Memory B cell (primary cell): ENCODE measurements around the gene RASGRF2.

Experiments used
- ATAC-seq: fragments of 150-1000 bp; cut with Tn5 transposase; 2 replicates; pipeline ENCODE4 v1.10.0; 2021; ENCODE audit warnings: low read depth, mild to moderate bottlenecking, moderate library complexity
- DNase-seq, 2 donors: peaks; one replicate each; pipeline ENCODE4 v3.0.0; 2022; ENCODE audit warnings: low spot score in 2 of 2
- H3K27ac Mint-ChIP-seq: one replicate; pipeline ENCODE4 v1.8.0; 2022; ENCODE audit warnings: mild to moderate bottlenecking, moderate library complexity, mixed read lengths
- H3K27me3 Mint-ChIP-seq: one replicate; pipeline ENCODE4 v1.8.0; 2022; ENCODE audit warnings: mixed read lengths
- H3K36me3 Mint-ChIP-seq: one replicate; pipeline ENCODE4 v1.8.0; 2022; ENCODE audit warnings: mild to moderate bottlenecking, mixed read lengths
- H3K4me1 Mint-ChIP-seq: one replicate; pipeline ENCODE4 v1.8.0; 2022; ENCODE audit warnings: mixed read lengths
- H3K4me3 Mint-ChIP-seq: one replicate; pipeline ENCODE4 v1.8.0; 2022; ENCODE audit warnings: mild to moderate bottlenecking, moderate library complexity, mixed read lengths
- H3K9me3 Mint-ChIP-seq: one replicate; pipeline ENCODE4 v1.8.0; 2022; ENCODE audit warnings: mixed read lengths

The RASGRF2 gene

DNA sequence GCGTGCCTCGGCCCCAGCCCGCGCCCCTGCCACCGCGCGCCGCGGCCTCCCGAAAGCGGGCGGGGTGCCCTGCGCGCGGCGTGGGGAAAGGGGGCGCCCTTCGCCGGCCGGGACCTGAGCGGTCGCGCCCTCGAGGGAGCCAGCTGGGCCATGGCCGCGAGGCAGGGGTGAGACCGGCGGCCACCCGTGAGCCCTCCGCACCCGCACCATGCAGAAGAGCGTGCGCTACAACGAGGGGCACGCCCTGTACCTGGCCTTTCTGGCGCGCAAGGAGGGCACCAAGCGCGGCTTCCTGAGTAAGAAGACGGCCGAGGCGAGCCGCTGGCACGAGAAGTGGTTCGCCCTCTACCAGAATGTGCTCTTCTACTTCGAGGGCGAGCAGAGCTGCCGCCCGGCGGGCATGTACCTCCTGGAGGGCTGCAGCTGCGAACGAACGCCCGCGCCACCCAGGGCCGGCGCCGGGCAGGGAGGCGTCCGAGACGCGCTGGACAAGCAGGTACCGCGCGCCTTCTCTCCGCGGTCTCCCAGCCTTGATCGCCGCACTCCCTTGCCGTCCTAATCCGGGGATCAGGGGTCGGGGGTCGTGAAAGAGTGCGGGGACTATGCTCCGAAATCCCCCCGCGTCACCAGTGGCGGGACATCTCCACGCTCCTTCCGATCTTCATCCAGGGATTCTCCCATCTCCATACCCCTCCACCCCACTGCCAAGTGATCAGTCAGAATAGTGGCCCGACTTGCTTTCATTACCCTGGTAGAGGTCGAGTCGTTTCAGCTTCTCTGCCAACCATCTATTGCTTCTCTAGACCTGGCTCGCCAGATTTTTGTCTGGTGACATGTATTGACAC lies 590 bp downstream of the RASGRF2 start:
- Mint-ChIP-seq H3K4me3 (peak overlapping the region; percentile 35), H3K27ac (no peak overlapping the region), H3K27me3 (peaks cover 15% of the 10 kb centered on the region), H3K36me3 (peaks cover 7% of the 10 kb centered on the region), H3K9me3 (peaks cover 3% of the 10 kb centered on the region), H3K4me1 (peaks cover 9% of the 10 kb centered on the region)
- no peak for DNase-seq
- no peak for ATAC-seq

DNA sequence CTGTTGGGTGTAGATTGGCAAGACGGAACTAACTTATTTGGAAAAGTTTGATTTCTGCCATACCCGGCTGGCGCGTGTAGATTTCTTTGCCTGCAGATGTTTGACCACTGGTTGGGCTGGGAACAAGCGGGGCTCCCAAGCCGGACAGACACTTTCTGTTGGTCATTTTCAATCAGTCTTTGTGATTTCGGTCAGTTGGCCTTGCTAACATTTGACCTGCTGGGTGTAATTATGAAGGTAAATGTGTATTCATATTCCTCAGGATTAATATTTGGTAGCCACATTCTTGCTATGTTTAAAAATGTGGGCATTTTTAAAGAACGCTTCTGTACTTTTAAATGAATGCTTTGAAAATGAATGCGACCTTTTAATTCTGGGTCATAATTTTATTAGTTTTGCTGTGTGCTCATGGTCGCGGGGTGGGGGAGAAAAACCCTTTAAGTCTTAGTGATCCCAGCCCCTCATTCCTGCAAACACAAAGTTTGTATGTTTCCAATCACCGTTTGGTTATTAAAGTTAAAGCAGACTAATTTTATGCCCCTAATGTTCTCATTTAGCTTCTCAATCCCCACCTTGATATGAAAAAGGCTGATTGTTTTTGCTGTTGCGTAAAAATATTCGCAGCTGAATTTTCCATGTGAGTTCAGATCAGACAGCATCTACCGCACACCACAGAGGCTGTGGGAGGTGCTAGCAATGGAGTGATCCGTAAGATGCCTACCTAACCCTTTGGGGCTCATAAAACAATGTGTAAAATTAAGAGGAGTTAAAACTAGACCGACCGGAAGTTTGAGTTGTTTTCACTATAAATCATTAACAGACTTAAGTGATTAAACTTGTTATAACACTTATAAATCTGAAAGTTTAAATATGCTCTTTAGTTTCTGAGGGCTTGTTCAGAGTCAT lies 1.5 kb downstream of the RASGRF2 start:
- Mint-ChIP-seq H3K27me3 (peaks cover 15% of the 10 kb centered on the region), H3K27ac (no peak overlapping the region)

DNA sequence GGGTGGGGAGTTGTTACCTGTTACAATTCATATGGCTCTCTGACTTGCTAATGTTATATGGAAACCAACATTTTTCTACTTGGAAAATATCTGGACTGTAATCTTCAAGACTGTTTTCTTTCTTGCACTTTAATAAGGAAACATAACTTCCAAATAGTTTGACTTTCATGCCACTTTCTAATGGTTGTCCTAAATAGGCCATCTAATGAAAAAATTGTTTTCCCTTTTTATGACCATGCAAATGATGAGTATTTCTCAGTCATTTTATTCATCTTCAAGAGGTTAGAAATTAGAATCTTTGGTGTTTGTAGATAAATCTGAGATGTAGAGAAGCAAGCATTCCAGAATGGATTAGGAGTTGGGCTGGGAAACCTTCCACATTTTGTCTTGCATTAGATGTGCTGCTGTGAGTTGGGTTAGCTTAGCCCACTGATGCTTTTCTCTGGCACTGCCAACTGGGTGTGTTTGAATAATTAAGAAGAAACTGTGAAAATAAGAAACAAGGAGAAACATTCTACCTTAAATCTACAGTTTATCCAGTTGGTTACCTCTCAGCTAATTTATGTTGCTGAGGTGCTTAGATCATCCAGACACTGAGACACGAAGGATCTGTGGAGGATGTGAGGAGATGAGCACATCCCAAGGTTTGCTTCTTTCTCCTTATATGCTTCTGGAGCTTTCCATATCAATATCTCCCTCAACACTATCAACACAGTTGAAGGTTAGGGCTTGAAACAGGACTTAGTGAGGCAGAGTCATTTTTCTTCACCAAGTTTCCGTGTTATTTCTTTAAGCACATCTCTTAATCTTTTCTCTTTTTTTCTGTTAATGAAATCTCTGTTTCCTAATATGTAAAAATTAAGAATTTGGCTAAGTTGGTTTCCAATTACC lies 2.7 kb downstream of the RASGRF2 start:
- H3K9me3 Mint-ChIP-seq, result peaks cover 3% of the 10 kb centered on the region
- DNase-seq, result no peak
- no peak for ATAC-seq
- H3K4me1 Mint-ChIP-seq, result peaks cover 9% of the 10 kb centered on the region
- peaks cover 7% of the 10 kb centered on the region for H3K36me3 Mint-ChIP-seq
- H3K27me3 Mint-ChIP-seq, result peaks cover 15% of the 10 kb centered on the region
- H3K4me3 Mint-ChIP-seq, result no peak overlapping the region
- H3K27ac Mint-ChIP-seq, result no peak overlapping the region

More for the DNA sequence above, 1.5 kb downstream of the RASGRF2 start:
- H3K9me3 Mint-ChIP-seq, result peaks cover 3% of the 10 kb centered on the region
- peak overlapping the region; percentile 35 for H3K4me3 Mint-ChIP-seq
- H3K36me3 Mint-ChIP-seq, result peaks cover 7% of the 10 kb centered on the region
- no peak for DNase-seq
- H3K4me1 Mint-ChIP-seq, result peaks cover 9% of the 10 kb centered on the region
- no peak for ATAC-seq

DNA sequence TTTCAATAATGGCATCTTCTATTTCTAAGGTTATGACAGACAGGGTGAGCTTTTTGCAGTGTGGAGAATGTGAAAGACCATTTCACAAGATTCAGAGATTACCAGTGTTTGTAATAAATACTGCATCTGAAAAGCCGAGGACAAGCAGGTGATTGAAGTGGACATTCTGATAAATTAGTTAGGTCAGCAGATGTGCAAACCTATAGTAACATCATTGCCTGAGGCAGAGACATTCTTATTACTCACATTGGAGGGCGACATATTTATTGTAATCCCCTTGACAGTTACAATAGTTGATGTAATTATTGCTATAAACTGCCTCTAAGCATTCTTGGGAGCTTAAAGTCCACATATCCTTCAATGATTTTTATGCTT lies 3.3 kb downstream of the RASGRF2 start:
- Mint-ChIP-seq H3K36me3 (peaks cover 7% of the 10 kb centered on the region), H3K4me3 (no peak overlapping the region), H3K27me3 (peaks cover 17% of the 10 kb centered on the region), H3K4me1 (peaks cover 9% of the 10 kb centered on the region), H3K9me3 (peaks cover 3% of the 10 kb centered on the region), H3K27ac (no peak overlapping the region)
- no peak for ATAC-seq
- DNase-seq, result no peak

DNA sequence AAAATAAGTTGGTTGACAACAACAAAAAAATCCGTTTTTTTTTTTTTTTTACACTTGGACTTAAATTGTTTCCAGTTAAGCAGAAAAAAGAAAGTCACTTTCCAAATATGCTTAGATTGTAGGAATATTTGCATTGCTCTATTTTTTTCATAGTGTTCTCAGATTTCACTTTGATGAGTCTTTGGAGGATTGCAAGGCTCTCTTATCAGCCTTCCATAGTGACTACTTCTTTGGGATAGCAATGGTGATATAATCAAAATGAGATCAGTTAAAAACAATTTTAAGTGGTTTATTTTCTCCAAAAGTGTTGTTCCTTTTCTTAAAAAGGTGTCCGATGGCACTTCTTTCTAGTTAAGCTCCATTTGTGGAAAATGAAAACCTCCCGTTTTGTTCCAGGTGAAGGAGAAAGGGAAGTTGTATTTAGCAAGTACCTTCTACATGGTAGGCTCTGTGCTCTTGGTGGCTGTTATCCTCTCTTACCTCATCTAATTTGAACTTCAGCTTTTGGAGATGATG lies 3.9 kb downstream of the RASGRF2 start:
- Mint-ChIP-seq H3K36me3 (peaks cover 7% of the 10 kb centered on the region), H3K9me3 (peaks cover 3% of the 10 kb centered on the region), H3K27ac (no peak overlapping the region), H3K4me1 (peaks cover 9% of the 10 kb centered on the region), H3K4me3 (no peak overlapping the region), H3K27me3 (peaks cover 17% of the 10 kb centered on the region)
- ATAC-seq (no peak), DNase-seq (no peak)

DNA sequence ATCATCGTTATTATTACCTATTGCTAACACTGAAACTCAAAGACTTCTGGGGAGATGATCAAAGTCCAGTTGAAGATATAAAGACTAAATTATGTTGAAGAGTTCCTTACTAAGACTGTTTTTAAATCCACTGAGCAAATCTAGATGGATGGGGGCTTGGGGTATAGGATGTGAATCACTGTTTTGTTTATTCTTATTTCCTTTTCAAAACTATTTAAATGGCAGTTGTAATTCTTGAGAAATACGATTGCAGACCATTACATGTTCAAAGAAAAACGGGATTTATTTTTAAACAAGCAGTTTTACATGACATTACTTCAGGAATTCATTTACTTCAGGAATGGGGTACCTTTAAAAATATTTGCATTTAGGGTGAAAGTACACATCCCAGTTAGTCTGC lies 4.3 kb downstream of the RASGRF2 start:
- peaks cover 7% of the 10 kb centered on the region for H3K4me1 Mint-ChIP-seq
- H3K36me3 Mint-ChIP-seq, result peaks cover 5% of the 10 kb centered on the region
- H3K27me3 Mint-ChIP-seq, result peaks cover 14% of the 10 kb centered on the region
- no peak for ATAC-seq
- H3K4me3 Mint-ChIP-seq, result no peak overlapping the region
- peaks cover 2% of the 10 kb centered on the region for H3K9me3 Mint-ChIP-seq
- DNase-seq, result no peak
- no peak overlapping the region for H3K27ac Mint-ChIP-seq

DNA sequence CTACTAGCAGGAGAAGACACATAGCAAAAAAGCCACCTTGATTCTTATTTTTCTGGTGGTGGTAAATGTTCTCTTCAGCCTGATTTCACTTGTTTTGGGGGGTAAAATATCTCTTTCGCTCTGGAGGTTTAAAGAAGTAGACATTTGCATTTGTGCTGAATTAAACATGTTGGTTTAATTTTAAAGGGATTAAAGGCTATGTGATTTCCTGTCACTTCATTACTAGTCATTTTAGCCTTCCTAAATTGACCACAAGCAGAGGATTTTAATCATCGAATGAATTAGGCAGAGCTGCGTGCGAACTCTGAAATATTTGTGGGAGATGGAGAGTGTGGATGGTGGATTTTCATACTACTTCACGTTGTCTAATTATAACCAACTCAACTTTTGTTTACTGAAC lies 4.8 kb downstream of the RASGRF2 start:
- ATAC-seq, result no peak
- no peak for DNase-seq
- peaks cover 2% of the 10 kb centered on the region for H3K36me3 Mint-ChIP-seq

DNA sequence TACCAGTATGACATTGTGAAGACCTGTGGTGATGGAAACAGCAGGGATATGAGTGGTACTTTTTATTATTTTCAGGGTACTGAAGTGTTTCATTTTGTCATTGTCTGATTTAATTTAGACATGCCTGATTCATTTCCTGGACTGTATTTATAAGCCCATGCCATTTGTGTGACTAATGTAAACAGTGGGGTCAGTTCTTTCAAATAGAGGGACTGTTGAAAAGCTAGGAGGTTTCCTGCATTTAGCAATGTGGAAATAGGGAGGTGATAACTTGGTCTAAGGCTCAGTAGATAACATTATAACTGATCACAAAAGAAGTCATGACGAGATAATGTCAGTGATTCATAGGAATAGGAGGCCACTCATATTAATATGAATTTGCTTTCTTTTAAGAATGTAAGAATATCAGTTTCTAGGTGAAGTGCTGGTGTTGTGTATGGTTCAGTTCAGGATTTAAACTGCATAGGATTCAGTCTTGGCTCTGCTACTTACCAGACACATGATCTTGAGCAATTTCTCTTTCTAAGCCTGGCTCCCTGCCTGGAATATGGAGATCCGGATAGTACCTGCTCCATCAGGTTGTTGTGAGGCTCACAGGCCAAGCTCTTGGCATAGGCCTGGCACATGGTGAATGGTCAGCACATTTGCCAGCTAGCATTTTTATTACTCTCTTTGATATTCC lies 7.5 kb downstream of the RASGRF2 start:
- H3K9me3 Mint-ChIP-seq, result no peaks in the 10 kb centered on the region
- no peak overlapping the region for H3K4me3 Mint-ChIP-seq
- DNase-seq (no peak), ATAC-seq (no peak)
- H3K27ac Mint-ChIP-seq, result no peak overlapping the region
- no peaks in the 10 kb centered on the region for H3K4me1 Mint-ChIP-seq
- peaks cover 4% of the 10 kb centered on the region for H3K27me3 Mint-ChIP-seq
- no peaks in the 10 kb centered on the region for H3K36me3 Mint-ChIP-seq

More for the DNA sequence above, 4.8 kb downstream of the RASGRF2 start:
- H3K27ac Mint-ChIP-seq, result no peak overlapping the region
- H3K4me3 Mint-ChIP-seq, result no peak overlapping the region
- H3K27me3 Mint-ChIP-seq, result peaks cover 10% of the 10 kb centered on the region
- no peaks in the 10 kb centered on the region for H3K9me3 Mint-ChIP-seq
- peaks cover 3% of the 10 kb centered on the region for H3K4me1 Mint-ChIP-seq

DNA sequence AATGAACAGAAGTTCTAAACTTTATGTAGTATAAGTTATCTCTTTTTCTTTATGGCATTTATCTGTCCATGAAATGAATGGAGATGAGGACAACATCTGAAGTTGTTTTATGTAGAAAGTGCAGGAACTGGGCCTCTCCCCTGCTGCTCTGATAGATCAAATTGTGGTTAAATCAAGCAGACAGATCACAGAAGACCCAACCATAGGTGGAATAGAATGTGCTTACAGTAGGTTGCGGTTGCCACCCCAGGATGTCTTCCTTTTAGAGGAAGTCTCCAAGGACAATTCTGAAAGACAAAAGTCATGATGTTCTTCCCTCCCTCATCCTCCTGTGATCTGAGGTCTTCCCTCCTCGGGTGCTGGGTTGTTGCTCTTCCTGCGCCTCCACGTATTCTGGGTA lies 12.9 kb downstream of the RASGRF2 start:
- Mint-ChIP-seq H3K27me3 (peaks cover 2% of the 10 kb centered on the region), H3K36me3 (no peaks in the 10 kb centered on the region), H3K4me1 (no peaks in the 10 kb centered on the region), H3K4me3 (no peak overlapping the region), H3K27ac (no peak overlapping the region), H3K9me3 (no peaks in the 10 kb centered on the region)
- DNase-seq (no peak), ATAC-seq (no peak)

DNA sequence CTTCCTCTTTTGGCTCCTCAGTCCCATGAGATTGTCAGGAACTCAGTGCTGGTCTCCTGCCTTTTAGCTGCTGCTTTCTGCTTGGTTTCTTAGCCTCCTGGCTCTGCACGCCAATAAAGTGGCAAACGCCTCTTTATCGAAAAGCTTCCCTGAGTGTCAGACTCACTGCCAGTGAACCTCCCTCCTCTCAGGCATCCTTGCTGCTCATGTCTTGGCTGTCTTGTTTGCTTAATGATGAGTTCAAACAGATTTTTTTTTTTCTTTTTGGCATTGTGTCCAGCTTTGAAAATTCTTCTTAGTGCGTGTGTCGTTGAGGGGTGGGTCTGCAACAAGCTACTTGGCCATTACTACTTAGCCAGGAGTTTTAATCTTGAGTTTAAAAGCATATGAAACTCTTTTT lies 14.9 kb downstream of the RASGRF2 start:
- no peak for DNase-seq
- H3K27me3 Mint-ChIP-seq, result no peaks in the 10 kb centered on the region
- H3K27ac Mint-ChIP-seq, result no peak overlapping the region
- H3K4me1 Mint-ChIP-seq, result no peaks in the 10 kb centered on the region
- no peak for ATAC-seq
- H3K36me3 Mint-ChIP-seq, result no peaks in the 10 kb centered on the region
- no peak overlapping the region for H3K4me3 Mint-ChIP-seq
- H3K9me3 Mint-ChIP-seq, result no peaks in the 10 kb centered on the region

DNA sequence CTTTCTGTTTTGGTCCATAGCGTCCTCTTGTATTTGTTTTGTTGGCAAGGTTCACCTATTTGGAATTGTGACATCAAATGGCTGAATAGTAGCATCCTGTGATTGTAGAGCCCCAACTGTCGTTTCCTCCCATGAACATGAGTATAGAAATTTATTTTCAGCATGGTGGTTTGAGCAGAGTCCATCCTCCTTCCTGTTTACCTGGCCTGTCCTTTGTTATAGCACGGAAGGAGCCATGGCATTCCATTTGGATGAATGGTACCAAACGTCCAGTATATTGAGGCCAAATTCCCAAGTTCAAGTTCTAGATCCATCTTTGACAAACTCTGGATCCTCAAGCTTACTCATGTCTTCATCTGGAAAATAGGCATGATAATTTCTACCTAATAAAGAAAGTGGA lies 16.8 kb downstream of the RASGRF2 start:
- Mint-ChIP-seq H3K27me3 (peaks cover 2% of the 10 kb centered on the region), H3K36me3 (no peaks in the 10 kb centered on the region), H3K27ac (no peak overlapping the region), H3K4me3 (no peak overlapping the region), H3K4me1 (no peaks in the 10 kb centered on the region), H3K9me3 (no peaks in the 10 kb centered on the region)
- DNase-seq (no peak), ATAC-seq (no peak)

DNA sequence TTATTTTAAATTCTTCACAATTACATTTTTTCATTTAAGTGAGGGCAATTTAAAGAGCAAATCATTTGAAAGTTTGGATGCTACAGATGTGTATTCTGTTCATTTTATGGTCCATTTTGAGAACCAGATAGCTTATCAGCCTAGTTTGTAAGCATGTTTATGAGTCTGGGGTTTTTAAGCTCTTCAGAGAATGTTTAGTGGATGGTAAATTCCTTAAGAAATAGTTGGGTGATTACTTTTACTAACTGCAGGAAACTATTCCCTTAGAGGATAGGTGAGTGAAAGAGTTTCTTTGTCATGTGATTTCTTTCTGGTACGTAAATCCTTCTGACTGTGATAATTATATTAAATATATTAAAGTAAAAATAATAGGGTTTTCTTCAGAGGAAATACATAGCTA lies 17.6 kb downstream of the RASGRF2 start:
- Mint-ChIP-seq H3K27me3 (peaks cover 3% of the 10 kb centered on the region), H3K27ac (no peak overlapping the region), H3K9me3 (no peaks in the 10 kb centered on the region), H3K4me3 (no peak overlapping the region), H3K36me3 (no peaks in the 10 kb centered on the region), H3K4me1 (no peaks in the 10 kb centered on the region)
- ATAC-seq, result no peak
- DNase-seq, result no peak

DNA sequence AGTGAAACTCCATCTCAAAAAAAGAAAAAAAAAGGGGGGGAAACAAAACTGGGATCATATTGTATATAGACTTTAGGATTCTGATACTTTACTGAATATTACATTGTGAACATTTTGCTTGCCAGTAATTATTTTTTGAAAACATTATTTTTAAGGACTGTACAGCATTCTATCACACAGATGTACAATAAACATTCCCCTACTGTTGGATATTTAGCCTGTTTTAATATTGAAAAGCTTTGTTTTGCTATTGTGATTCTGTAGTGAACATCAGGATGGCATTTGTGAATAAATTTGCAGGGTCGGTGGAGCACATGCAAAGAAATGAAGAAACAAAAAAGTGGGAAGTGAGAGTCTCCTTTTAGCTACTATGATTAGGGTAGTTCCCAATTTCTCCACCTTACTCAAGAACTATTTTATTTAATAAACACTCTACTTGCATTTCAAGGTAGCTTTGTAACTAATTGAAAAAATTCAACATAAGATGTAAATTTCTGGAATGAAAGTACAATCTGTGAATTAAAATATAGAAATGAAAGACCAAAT lies 18.7 kb downstream of the RASGRF2 start:
- no peaks in the 10 kb centered on the region for H3K9me3 Mint-ChIP-seq
- H3K4me1 Mint-ChIP-seq, result no peaks in the 10 kb centered on the region
- peaks cover 7% of the 10 kb centered on the region for H3K27me3 Mint-ChIP-seq
- no peaks in the 10 kb centered on the region for H3K36me3 Mint-ChIP-seq
- ATAC-seq (no peak), DNase-seq (no peak)
- H3K4me3 Mint-ChIP-seq, result no peak overlapping the region
- H3K27ac Mint-ChIP-seq, result no peak overlapping the region
